ENCODE measurements around the gene DDAH1. TPM values are rescaled to one million over a fixed set of nuclear protein-coding genes. Genes with fewer than 3 reads are reported as not detected.

The DDAH1 gene
- total RNA-seq, 1 experiment from 2014 or later: 22.8 TPM

DNA sequence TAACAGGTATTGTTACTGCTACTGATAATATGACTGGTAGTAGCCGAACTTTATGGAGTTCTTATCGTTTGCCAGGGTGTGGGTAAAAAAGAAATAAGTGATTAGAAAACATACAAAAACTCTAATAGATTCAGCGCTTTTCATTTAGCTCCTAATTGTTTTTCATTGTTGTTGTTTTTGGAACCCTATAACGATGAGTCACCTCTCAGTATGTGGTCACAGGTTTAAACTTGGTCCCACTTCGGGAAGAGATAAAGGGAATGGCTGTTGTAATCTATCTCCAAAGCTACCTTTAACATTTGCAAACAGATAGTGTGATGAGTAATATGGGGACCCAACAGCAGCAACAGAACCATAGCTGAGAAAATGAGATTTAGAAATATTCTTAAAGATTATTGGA lies 125.9 kb downstream of the DDAH1 start:
- H3K9me3 Mint-ChIP-seq: peaks cover 2% of the 10 kb centered on the region
- H3K4me3 Mint-ChIP-seq: no peak overlapping the region
- DNase-seq (ENCODE audit: low spot score) (no peak), ATAC-seq (no peak)
- H3K4me1 Mint-ChIP-seq: peaks cover 48% of the 10 kb centered on the region
- H3K27me3 Mint-ChIP-seq (ENCODE audit: low read depth): no peaks in the 10 kb centered on the region
- CTCF ChIA-PET: interaction anchor here (0.7 kb wide), 1 partner anchor 129 kb away, joined by 3 read pairs; no protein-coding TSS in a partner anchor
- peaks cover 1% of the 10 kb centered on the region for H3K36me3 Mint-ChIP-seq
- peak overlapping the region; percentile 37; the same call in 1 of the 2 replicates for H3K27ac Mint-ChIP-seq
- TF ChIP-seq, protein P1, sequence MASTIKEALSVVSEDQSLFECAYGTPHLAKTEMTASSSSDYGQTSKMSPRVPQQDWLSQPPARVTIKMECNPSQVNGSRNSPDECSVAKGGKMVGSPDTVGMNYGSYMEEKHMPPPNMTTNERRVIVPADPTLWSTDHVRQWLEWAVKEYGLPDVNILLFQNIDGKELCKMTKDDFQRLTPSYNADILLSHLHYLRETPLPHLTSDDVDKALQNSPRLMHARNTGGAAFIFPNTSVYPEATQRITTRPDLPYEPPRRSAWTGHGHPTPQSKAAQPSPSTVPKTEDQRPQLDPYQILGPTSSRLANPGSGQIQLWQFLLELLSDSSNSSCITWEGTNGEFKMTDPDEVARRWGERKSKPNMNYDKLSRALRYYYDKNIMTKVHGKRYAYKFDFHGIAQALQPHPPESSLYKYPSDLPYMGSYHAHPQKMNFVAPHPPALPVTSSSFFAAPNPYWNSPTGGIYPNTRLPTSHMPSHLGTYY (CRISPR knock-in tag; IDR thresholded peaks at IDR 0.05): no peak
- TF ChIP-seq SP1 (CRISPR knock-in tag; conservative IDR thresholded peaks at IDR 0.05) (no peak), FOXJ3 (CRISPR knock-in tag; IDR thresholded peaks at IDR 0.05; ENCODE audit: borderline replicate concordance) (no peak), JUN (CRISPR knock-in tag; IDR thresholded peaks at IDR 0.05) (no peak), NFYB (CRISPR knock-in tag; conservative IDR thresholded peaks at IDR 0.05; ENCODE audit: low read depth) (no peak), ZNF423 (CRISPR knock-in tag; IDR thresholded peaks at IDR 0.05) (no peak), GRHL2 (CRISPR knock-in tag; IDR thresholded peaks at IDR 0.05; ENCODE audit: insufficient replicate concordance, severe bottlenecking) (no peak), ZBTB21 (CRISPR knock-in tag; IDR thresholded peaks at IDR 0.05; ENCODE audit: borderline replicate concordance) (no peak), HMGA2 (CRISPR knock-in tag; IDR thresholded peaks at IDR 0.05) (no peak), SOX15 (CRISPR knock-in tag; IDR thresholded peaks at IDR 0.05) (no peak)
- TF ChIP-seq, protein P2, sequence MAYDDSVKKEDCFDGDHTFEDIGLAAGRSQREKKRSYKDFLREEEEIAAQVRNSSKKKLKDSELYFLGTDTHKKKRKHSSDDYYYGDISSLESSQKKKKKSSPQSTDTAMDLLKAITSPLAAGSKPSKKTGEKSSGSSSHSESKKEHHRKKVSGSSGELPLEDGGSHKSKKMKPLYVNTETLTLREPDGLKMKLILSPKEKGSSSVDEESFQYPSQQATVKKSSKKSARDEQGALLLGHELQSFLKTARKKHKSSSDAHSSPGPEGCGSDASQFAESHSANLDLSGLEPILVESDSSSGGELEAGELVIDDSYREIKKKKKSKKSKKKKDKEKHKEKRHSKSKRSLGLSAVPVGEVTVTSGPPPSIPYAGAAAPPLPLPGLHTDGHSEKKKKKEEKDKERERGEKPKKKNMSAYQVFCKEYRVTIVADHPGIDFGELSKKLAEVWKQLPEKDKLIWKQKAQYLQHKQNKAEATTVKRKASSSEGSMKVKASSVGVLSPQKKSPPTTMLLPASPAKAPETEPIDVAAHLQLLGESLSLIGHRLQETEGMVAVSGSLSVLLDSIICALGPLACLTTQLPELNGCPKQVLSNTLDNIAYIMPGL (CRISPR knock-in tag; IDR thresholded peaks at IDR 0.05): no peak
- TF ChIP-seq, protein P3, sequence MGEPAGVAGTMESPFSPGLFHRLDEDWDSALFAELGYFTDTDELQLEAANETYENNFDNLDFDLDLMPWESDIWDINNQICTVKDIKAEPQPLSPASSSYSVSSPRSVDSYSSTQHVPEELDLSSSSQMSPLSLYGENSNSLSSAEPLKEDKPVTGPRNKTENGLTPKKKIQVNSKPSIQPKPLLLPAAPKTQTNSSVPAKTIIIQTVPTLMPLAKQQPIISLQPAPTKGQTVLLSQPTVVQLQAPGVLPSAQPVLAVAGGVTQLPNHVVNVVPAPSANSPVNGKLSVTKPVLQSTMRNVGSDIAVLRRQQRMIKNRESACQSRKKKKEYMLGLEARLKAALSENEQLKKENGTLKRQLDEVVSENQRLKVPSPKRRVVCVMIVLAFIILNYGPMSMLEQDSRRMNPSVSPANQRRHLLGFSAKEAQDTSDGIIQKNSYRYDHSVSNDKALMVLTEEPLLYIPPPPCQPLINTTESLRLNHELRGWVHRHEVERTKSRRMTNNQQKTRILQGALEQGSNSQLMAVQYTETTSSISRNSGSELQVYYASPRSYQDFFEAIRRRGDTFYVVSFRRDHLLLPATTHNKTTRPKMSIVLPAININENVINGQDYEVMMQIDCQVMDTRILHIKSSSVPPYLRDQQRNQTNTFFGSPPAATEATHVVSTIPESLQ (CRISPR knock-in tag; IDR thresholded peaks at IDR 0.05): no peak
- TF ChIP-seq, protein P4, sequence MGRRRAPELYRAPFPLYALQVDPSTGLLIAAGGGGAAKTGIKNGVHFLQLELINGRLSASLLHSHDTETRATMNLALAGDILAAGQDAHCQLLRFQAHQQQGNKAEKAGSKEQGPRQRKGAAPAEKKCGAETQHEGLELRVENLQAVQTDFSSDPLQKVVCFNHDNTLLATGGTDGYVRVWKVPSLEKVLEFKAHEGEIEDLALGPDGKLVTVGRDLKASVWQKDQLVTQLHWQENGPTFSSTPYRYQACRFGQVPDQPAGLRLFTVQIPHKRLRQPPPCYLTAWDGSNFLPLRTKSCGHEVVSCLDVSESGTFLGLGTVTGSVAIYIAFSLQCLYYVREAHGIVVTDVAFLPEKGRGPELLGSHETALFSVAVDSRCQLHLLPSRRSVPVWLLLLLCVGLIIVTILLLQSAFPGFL (CRISPR knock-in tag; IDR thresholded peaks at IDR 0.05; ENCODE audit: borderline replicate concordance): no peak
- TF ChIP-seq, protein P5, sequence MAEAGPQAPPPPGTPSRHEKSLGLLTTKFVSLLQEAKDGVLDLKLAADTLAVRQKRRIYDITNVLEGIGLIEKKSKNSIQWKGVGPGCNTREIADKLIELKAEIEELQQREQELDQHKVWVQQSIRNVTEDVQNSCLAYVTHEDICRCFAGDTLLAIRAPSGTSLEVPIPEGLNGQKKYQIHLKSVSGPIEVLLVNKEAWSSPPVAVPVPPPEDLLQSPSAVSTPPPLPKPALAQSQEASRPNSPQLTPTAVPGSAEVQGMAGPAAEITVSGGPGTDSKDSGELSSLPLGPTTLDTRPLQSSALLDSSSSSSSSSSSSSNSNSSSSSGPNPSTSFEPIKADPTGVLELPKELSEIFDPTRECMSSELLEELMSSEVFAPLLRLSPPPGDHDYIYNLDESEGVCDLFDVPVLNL (CRISPR knock-in tag; IDR thresholded peaks at IDR 0.05; ENCODE audit: borderline replicate concordance, low read depth): no peak
- TF ChIP-seq, protein P6, sequence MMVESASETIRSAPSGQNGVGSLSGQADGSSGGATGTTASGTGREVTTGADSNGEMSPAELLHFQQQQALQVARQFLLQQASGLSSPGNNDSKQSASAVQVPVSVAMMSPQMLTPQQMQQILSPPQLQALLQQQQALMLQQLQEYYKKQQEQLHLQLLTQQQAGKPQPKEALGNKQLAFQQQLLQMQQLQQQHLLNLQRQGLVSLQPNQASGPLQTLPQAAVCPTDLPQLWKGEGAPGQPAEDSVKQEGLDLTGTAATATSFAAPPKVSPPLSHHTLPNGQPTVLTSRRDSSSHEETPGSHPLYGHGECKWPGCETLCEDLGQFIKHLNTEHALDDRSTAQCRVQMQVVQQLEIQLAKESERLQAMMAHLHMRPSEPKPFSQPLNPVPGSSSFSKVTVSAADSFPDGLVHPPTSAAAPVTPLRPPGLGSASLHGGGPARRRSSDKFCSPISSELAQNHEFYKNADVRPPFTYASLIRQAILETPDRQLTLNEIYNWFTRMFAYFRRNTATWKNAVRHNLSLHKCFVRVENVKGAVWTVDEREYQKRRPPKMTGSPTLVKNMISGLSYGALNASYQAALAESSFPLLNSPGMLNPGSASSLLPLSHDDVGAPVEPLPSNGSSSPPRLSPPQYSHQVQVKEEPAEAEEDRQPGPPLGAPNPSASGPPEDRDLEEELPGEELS (CRISPR knock-in tag; IDR thresholded peaks at IDR 0.05): no peak
- TF ChIP-seq, protein P7, sequence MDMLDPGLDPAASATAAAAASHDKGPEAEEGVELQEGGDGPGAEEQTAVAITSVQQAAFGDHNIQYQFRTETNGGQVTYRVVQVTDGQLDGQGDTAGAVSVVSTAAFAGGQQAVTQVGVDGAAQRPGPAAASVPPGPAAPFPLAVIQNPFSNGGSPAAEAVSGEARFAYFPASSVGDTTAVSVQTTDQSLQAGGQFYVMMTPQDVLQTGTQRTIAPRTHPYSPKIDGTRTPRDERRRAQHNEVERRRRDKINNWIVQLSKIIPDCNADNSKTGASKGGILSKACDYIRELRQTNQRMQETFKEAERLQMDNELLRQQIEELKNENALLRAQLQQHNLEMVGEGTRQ (CRISPR knock-in tag; IDR thresholded peaks at IDR 0.05): no peak
- TF ChIP-seq, protein P8, sequence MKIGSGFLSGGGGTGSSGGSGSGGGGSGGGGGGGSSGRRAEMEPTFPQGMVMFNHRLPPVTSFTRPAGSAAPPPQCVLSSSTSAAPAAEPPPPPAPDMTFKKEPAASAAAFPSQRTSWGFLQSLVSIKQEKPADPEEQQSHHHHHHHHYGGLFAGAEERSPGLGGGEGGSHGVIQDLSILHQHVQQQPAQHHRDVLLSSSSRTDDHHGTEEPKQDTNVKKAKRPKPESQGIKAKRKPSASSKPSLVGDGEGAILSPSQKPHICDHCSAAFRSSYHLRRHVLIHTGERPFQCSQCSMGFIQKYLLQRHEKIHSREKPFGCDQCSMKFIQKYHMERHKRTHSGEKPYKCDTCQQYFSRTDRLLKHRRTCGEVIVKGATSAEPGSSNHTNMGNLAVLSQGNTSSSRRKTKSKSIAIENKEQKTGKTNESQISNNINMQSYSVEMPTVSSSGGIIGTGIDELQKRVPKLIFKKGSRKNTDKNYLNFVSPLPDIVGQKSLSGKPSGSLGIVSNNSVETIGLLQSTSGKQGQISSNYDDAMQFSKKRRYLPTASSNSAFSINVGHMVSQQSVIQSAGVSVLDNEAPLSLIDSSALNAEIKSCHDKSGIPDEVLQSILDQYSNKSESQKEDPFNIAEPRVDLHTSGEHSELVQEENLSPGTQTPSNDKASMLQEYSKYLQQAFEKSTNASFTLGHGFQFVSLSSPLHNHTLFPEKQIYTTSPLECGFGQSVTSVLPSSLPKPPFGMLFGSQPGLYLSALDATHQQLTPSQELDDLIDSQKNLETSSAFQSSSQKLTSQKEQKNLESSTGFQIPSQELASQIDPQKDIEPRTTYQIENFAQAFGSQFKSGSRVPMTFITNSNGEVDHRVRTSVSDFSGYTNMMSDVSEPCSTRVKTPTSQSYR (CRISPR knock-in tag; IDR thresholded peaks at IDR 0.05): no peak
- TF ChIP-seq, protein P9, sequence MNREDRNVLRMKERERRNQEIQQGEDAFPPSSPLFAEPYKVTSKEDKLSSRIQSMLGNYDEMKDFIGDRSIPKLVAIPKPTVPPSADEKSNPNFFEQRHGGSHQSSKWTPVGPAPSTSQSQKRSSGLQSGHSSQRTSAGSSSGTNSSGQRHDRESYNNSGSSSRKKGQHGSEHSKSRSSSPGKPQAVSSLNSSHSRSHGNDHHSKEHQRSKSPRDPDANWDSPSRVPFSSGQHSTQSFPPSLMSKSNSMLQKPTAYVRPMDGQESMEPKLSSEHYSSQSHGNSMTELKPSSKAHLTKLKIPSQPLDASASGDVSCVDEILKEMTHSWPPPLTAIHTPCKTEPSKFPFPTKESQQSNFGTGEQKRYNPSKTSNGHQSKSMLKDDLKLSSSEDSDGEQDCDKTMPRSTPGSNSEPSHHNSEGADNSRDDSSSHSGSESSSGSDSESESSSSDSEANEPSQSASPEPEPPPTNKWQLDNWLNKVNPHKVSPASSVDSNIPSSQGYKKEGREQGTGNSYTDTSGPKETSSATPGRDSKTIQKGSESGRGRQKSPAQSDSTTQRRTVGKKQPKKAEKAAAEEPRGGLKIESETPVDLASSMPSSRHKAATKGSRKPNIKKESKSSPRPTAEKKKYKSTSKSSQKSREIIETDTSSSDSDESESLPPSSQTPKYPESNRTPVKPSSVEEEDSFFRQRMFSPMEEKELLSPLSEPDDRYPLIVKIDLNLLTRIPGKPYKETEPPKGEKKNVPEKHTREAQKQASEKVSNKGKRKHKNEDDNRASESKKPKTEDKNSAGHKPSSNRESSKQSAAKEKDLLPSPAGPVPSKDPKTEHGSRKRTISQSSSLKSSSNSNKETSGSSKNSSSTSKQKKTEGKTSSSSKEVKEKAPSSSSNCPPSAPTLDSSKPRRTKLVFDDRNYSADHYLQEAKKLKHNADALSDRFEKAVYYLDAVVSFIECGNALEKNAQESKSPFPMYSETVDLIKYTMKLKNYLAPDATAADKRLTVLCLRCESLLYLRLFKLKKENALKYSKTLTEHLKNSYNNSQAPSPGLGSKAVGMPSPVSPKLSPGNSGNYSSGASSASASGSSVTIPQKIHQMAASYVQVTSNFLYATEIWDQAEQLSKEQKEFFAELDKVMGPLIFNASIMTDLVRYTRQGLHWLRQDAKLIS (CRISPR knock-in tag; IDR thresholded peaks at IDR 0.05; ENCODE audit: borderline replicate concordance): no peak
- TF ChIP-seq, protein P10, sequence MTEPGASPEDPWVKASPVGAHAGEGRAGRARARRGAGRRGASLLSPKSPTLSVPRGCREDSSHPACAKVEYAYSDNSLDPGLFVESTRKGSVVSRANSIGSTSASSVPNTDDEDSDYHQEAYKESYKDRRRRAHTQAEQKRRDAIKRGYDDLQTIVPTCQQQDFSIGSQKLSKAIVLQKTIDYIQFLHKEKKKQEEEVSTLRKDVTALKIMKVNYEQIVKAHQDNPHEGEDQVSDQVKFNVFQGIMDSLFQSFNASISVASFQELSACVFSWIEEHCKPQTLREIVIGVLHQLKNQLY (CRISPR knock-in tag; IDR thresholded peaks at IDR 0.05): no peak
- POLR2A ChIA-PET: no interaction called here

All from WTC11 (cell line).